IPS-15b (cell line): ENCODE results near the gene MMP17.

Experiments
- H3K27me3 ChIP-seq: one replicate; pipeline ENCODE4 v1.6.1; 2013; ENCODE audit warnings: low read length; ENCODE audit not compliant: control insufficient read depth, insufficient read depth
- H3K36me3 ChIP-seq: one replicate; pipeline ENCODE4 v1.6.1; 2013; ENCODE audit warnings: low read length; ENCODE audit not compliant: control insufficient read depth, insufficient read depth
- H3K4me1 ChIP-seq: one replicate; pipeline ENCODE4 v1.6.1; 2013; ENCODE audit warnings: mild to moderate bottlenecking, low read length; ENCODE audit not compliant: control insufficient read depth, insufficient read depth
- H3K4me3 ChIP-seq: one replicate; pipeline ENCODE4 v1.5.1; 2013; ENCODE audit warnings: low read depth, low read length
- H3K9ac ChIP-seq: one replicate; pipeline ENCODE4 v1.6.1; 2013; ENCODE audit warnings: low read depth, mild to moderate bottlenecking, low read length
- H3K9me3 ChIP-seq: one replicate; pipeline ENCODE4 v1.6.1; 2013; ENCODE audit warnings: mild to moderate bottlenecking, low read length; ENCODE audit not compliant: control insufficient read depth, insufficient read depth

Gene MMP17

GRCh38 chr12:131845121-131845520 lies 16.9 kb downstream of the MMP17 start:
- no peak overlapping the region for H3K9ac ChIP-seq
- H3K27me3 ChIP-seq, result no peaks in the 10 kb centered on the region
- H3K4me1 ChIP-seq, result no peaks in the 10 kb centered on the region
- H3K36me3 ChIP-seq, result peaks cover 33% of the 10 kb centered on the region
- H3K9me3 ChIP-seq, result no peaks in the 10 kb centered on the region
- no peak overlapping the region for H3K4me3 ChIP-seq

DNA sequence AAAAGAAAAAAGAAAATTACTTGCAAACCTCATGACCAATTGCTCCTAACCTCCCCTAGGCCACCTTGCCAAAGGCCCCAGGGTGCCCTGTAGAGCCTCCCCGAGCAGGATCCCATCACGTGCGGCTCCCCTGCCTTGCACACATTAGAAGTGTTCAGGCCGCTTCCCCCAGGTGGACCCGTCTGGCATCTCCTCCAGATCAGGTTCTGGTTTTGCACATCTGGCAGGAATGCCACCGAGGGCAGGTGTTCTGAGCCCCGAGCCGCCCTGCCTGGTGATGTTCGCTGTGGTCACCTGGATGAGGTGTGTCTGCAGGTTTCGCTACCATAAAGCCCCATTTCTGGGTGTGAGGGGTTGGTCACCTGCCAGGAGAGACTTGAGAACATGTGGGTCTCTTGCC lies 19.3 kb downstream of the MMP17 start:
- Histone ChIP-seq H3K36me3 (peaks cover 41% of the 10 kb centered on the region), H3K4me1 (no peaks in the 10 kb centered on the region), H3K9ac (no peak overlapping the region), H3K4me3 (no peak overlapping the region), H3K9me3 (no peaks in the 10 kb centered on the region), H3K27me3 (no peaks in the 10 kb centered on the region)

GRCh38 chr12:131848753-131849152 lies 20.6 kb downstream of the MMP17 start:
- no peaks in the 10 kb centered on the region for H3K9me3 ChIP-seq
- no peaks in the 10 kb centered on the region for H3K27me3 ChIP-seq
- no peak overlapping the region for H3K4me3 ChIP-seq
- H3K36me3 ChIP-seq, result peaks cover 43% of the 10 kb centered on the region
- no peaks in the 10 kb centered on the region for H3K4me1 ChIP-seq
- no peak overlapping the region for H3K9ac ChIP-seq

- Histone ChIP-seq H3K36me3 (peaks cover 34% of the 10 kb centered on the region), H3K9me3 (no peaks in the 10 kb centered on the region), H3K27me3 (no peaks in the 10 kb centered on the region), H3K9ac (no peak overlapping the region), H3K4me3 (no peak overlapping the region), H3K4me1 (no peaks in the 10 kb centered on the region)
Measured at GRCh38 chr12:131849700-131850553, 21.7 kb downstream of the MMP17 start.

DNA sequence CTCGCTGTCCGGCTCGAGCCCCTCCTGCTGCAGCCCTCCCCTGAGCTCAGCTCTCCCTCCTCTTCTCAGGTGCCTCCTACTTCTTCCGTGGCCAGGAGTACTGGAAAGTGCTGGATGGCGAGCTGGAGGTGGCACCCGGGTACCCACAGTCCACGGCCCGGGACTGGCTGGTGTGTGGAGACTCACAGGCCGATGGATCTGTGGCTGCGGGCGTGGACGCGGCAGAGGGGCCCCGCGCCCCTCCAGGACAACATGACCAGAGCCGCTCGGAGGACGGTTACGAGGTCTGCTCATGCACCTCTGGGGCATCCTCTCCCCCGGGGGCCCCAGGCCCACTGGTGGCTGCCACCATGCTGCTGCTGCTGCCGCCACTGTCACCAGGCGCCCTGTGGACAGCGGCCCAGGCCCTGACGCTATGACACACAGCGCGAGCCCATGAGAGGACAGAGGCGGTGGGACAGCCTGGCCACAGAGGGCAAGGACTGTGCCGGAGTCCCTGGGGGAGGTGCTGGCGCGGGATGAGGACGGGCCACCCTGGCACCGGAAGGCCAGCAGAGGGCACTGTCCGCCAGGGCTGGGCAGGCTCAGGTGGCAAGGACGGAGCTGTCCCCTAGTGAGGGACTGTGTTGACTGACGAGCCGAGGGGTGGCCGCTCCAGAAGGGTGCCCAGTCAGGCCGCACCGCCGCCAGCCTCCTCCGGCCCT lies 22.8 kb downstream of the MMP17 start:
- Histone ChIP-seq H3K27me3 (no peaks in the 10 kb centered on the region), H3K9ac (no peak overlapping the region), H3K4me3 (no peak overlapping the region), H3K9me3 (no peaks in the 10 kb centered on the region), H3K4me1 (no peaks in the 10 kb centered on the region), H3K36me3 (peaks cover 23% of the 10 kb centered on the region)

GRCh38 chr12:131851741-131852550 lies 23.8 kb downstream of the MMP17 start:
- no peak overlapping the region for H3K9ac ChIP-seq
- H3K36me3 ChIP-seq, result peaks cover 20% of the 10 kb centered on the region
- H3K4me3 ChIP-seq, result no peak overlapping the region
- no peaks in the 10 kb centered on the region for H3K9me3 ChIP-seq
- H3K27me3 ChIP-seq, result no peaks in the 10 kb centered on the region
- no peaks in the 10 kb centered on the region for H3K4me1 ChIP-seq

DNA sequence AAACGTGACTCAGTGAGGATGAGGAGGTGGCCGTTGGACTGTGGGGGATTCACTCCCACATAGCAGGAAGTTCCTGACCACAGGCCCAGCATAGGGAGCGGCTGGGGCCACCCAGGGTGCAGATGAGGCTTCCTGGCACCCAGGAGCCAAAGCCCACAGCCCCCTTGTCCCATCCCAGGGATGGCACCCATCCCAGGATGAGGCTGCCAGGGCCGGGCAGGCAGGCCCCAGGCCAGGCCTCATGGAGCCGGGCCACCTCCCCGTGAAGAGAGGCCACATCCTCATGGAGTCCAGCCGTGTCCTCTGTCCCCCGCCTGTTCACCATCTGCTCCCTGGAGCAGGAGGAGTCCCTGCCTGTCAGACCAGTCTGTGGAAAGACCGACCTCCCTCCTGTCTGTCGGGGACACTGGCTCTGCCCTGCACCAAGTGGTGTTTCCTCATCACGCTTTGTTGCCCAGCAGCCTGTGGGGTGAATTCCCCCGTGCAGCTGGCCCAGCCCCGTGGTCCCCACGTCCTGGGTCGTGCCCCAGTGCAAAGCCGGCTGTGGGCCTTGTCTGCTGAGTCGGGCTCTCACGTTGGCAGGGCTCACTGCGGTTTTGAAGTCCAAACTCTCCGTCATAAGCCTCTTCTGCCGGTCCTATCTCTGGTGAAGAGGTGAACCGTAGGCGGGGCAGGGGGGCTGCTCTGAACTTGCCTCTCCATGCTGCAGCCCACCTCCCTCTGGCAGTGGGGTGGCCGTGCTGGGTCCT lies 24.5 kb downstream of the MMP17 start:
- peak overlapping the region; percentile 47 for H3K9ac ChIP-seq
- peaks cover 20% of the 10 kb centered on the region for H3K36me3 ChIP-seq
- H3K4me3 ChIP-seq, result no peak overlapping the region
- no peaks in the 10 kb centered on the region for H3K4me1 ChIP-seq
- no peaks in the 10 kb centered on the region for H3K9me3 ChIP-seq
- no peaks in the 10 kb centered on the region for H3K27me3 ChIP-seq

DNA sequence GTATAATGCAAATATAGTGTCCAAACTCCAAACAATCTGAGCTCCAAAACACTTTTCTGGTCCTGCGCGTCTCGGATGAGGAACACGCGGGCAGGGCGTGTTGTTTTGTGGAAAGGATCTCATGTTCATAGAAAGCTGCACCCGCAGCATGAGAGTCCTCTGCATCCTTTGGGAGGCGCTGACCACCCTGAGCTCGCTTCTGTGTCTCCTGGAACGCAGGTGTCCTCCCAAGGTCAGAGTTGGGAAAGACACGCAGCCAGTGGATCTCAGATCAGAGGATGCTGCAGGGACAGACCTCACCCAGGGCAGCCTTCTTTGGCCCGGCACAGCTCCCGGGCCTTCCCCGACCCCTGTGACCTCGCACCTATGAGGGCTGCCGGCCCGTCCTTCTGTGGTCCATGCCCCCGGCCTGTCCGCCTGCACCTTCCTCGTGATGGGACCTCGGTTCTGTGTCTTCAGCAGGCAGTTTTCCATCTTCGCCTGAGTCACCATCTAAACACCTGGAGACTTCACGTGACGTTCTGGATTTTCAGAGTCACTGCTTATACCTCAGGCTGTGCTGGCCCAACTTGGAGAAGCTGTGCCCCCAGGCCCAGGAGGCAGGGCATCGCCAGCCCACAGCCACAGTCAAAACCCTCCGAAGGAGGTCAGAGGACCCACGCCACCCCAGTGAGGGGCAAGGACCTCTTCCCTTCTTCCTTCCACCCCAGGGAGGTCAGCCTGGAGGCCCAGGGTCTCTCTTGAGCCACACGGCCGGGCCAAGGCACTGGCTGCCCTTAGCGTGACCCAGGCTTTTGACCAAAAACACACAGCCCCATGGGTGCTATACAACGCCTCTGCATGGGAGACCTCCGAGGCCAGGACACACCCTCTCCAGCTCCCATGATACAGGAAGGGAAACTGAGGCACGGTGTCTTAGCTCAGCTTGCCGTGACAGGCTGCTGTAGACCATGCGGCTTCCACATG lies 25.9 kb downstream of the MMP17 start:
- H3K4me1 ChIP-seq, result no peaks in the 10 kb centered on the region
- no peaks in the 10 kb centered on the region for H3K27me3 ChIP-seq
- H3K36me3 ChIP-seq, result peaks cover 20% of the 10 kb centered on the region
- no peak overlapping the region for H3K4me3 ChIP-seq
- H3K9me3 ChIP-seq, result no peaks in the 10 kb centered on the region
- no peak overlapping the region for H3K9ac ChIP-seq

DNA sequence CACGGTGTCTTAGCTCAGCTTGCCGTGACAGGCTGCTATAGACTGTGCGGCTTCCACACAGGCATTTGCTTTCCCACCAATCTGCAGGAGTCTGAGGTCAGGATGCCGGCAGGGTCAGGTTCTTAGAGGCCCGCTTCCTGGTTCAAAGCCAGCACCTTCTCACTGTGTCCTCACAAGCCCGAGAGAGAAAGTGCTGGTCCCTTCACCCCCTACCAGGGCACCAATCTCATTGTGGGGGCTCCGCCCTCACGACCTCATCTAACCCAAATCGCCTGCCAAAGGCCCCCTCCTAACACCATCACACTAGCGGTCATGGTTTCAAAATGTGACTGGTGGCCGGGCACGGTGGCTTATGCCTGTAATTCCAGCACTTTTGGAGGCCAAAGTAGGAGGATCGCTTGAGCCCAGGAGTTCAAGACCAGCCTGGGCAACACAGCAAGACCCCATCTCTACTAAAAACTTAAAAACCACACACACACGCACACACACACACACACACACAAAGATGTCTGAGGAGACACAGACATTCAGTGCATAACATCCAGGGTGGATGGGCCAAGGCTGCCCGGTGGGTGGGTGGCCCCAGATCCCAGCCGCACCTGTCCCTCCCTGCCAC lies 26.8 kb downstream of the MMP17 start:
- no peaks in the 10 kb centered on the region for H3K9me3 ChIP-seq
- H3K36me3 ChIP-seq, result peaks cover 19% of the 10 kb centered on the region
- H3K27me3 ChIP-seq, result no peaks in the 10 kb centered on the region
- H3K4me3 ChIP-seq, result no peak overlapping the region
- no peak overlapping the region for H3K9ac ChIP-seq
- no peaks in the 10 kb centered on the region for H3K4me1 ChIP-seq

DNA sequence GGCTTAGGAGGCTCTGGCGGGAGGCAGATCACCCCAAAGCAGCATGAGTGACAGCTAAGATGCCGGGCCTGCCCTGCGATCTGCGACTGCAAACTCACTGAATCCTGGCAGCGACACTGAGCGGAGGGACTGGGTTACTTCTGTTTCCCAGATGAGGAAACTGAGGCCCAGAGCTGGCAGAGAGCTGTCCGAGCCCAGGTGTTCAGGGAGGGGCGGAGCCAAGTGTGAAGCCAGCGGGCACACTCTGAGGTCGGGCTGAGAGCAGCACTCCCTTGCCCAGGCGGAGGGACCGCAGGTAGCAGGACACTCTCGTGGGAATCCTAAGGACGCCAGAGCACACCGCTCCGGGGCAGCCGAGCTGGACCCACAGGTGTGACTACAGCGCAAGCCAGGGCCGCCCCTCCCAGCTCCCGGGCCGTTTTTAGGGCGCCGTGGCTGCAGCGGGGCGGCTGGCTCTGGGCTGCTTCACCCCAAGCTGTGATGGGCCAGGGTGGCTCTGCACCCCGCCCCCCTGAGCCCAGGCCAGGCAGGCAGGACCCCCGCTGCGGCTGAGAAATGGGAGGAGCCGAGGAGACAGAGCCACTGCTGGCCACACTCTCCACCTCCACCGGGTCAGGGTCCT lies 27.4 kb downstream of the MMP17 start:
- Histone ChIP-seq H3K9ac (no peak overlapping the region), H3K36me3 (peaks cover 16% of the 10 kb centered on the region), H3K4me3 (no peak overlapping the region), H3K9me3 (no peaks in the 10 kb centered on the region), H3K4me1 (peaks cover 3% of the 10 kb centered on the region), H3K27me3 (no peaks in the 10 kb centered on the region)
